Measurements from ENCODE around the gene STX16.

- no peak for TF ChIP-seq CTCF (IDR thresholded peaks at IDR 0.05)
- TF ChIP-seq ZFX (IDR thresholded peaks at IDR 0.05; ENCODE audit: borderline replicate concordance) = no peak
Observed at GRCh38 chr20:58646703-58647102, 4.4 kb upstream of the STX16 start.

Data from 22Rv1 (cell line).